Activated T-helper 2 cell treated with anti-CD3 and anti-CD28 coated beads, Interferon-gamma antibody, Interleukin-2, Interleukin-4, amounts not matched to agents 10 μg/mL and 5 μg/mL and 100 μg/mL, durations not matched to agents 14 hours and 24 hours and 36 hours (primary cell): ENCODE measurements around the gene XAGE2. TPM values are rescaled to one million over a fixed set of nuclear protein-coding genes. Genes with fewer than 3 reads are reported as not detected.

ENCODE experiments used
- DNase-seq: peaks from one replicate; pipeline ENCODE4 v3.0.0; 2021; ENCODE audit warnings: low spot score
- H3K27ac Mint-ChIP-seq: one replicate; pipeline ENCODE4 v1.8.0; 2021; ENCODE audit warnings: mixed read lengths
- H3K27me3 Mint-ChIP-seq: one replicate; pipeline ENCODE4 v1.8.0; 2021; ENCODE audit warnings: low read depth, mixed read lengths
- H3K36me3 Mint-ChIP-seq: one replicate; pipeline ENCODE4 v1.8.0; 2021; ENCODE audit warnings: low read depth, mixed read lengths
- H3K4me1 Mint-ChIP-seq: one replicate; pipeline ENCODE4 v1.8.0; 2021; ENCODE audit warnings: low read depth, mixed read lengths
- H3K4me3 Mint-ChIP-seq: one replicate; pipeline ENCODE4 v1.8.0; 2021; ENCODE audit warnings: low read depth, mild to moderate bottlenecking, moderate library complexity, mixed read lengths
- H3K9me3 Mint-ChIP-seq: one replicate; pipeline ENCODE4 v1.8.0; 2021; ENCODE audit warnings: mixed read lengths
- intact Hi-C: fragments of 100-400 bp; cut with micrococcal nuclease; formaldehyde crosslinking; loops from one replicate; pipeline ENCODE4 v1.15.1; 2023
- total RNA-seq: library from RNA; stranded (reverse); gene quantifications from 2 replicates; pipeline ENCODE4 v1.2.3, GENCODE V29; 2022

The XAGE2 gene
- total RNA-seq, 1 donor from 2014 or later: not detected

- Mint-ChIP-seq H3K9me3 (no peaks in the 10 kb centered on the region), H3K4me3 (no peak overlapping the region), H3K27me3 (peaks cover 4% of the 10 kb centered on the region), H3K27ac (no peak overlapping the region), H3K4me1 (no peaks in the 10 kb centered on the region), H3K36me3 (no peaks in the 10 kb centered on the region)
- intact Hi-C loops: no loop called here
- no peak for DNase-seq
Measured at GRCh38 chrX:52363247-52363883, 5.5 kb upstream of the XAGE2 start.

GRCh38 chrX:52378870-52379269, 10.0 kb downstream of the XAGE2 start:
- Mint-ChIP-seq H3K36me3 (no peaks in the 10 kb centered on the region), H3K27ac (no peak overlapping the region), H3K4me3 (no peak overlapping the region), H3K4me1 (no peaks in the 10 kb centered on the region), H3K27me3 (no peaks in the 10 kb centered on the region), H3K9me3 (no peaks in the 10 kb centered on the region)
- no peak for DNase-seq
- intact Hi-C loops: no loop called here

GRCh38 chrX:52380993-52381392, 12.2 kb downstream of the XAGE2 start:
- Mint-ChIP-seq H3K4me3 (no peak overlapping the region), H3K36me3 (no peaks in the 10 kb centered on the region), H3K27me3 (no peaks in the 10 kb centered on the region), H3K4me1 (no peaks in the 10 kb centered on the region), H3K9me3 (no peaks in the 10 kb centered on the region), H3K27ac (no peak overlapping the region)
- DNase-seq: no peak
- intact Hi-C loops: no loop called here

GRCh38 chrX:52410439-52411394, 41.9 kb downstream of the XAGE2 start:
- intact Hi-C loops: no loop called here
- no peak overlapping the region for H3K4me3 Mint-ChIP-seq
- H3K4me1 Mint-ChIP-seq: no peaks in the 10 kb centered on the region
- no peaks in the 10 kb centered on the region for H3K27me3 Mint-ChIP-seq
- no peaks in the 10 kb centered on the region for H3K9me3 Mint-ChIP-seq
- H3K36me3 Mint-ChIP-seq: no peaks in the 10 kb centered on the region
- DNase-seq: no peak
- H3K27ac Mint-ChIP-seq: no peak overlapping the region

DNA sequence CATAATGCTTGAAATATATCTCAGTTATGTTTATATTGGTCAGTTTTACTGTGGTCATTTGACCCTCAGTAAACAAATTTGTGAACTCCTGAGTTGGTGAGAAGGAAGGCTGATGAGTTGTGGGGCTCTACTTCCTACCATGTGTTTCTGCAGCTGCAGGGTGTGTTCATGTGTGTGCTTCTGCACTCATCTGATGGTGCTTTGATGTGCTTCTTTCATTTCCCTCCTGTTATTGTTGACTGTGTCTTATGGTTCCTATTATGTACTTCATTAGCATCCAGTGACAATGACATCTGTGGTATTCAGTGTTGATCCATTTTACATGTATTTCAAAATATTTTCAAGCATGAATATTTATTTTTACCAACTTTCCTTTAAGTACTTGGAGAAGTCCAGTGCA, 46.5 kb downstream of the XAGE2 start:
- no peaks in the 10 kb centered on the region for H3K4me1 Mint-ChIP-seq
- intact Hi-C loops: no loop called here

GRCh38 chrX:52416816-52417215, 48.0 kb downstream of the XAGE2 start:
- no peak overlapping the region for H3K4me3 Mint-ChIP-seq
- intact Hi-C loops: no loop called here
- no peaks in the 10 kb centered on the region for H3K4me1 Mint-ChIP-seq
- no peaks in the 10 kb centered on the region for H3K9me3 Mint-ChIP-seq
- H3K27me3 Mint-ChIP-seq: no peaks in the 10 kb centered on the region
- no peak for DNase-seq
- no peaks in the 10 kb centered on the region for H3K36me3 Mint-ChIP-seq
- H3K27ac Mint-ChIP-seq: no peak overlapping the region

More for the DNA sequence above, 46.5 kb downstream of the XAGE2 start:
- no peak for DNase-seq
- H3K36me3 Mint-ChIP-seq: no peaks in the 10 kb centered on the region
- H3K27ac Mint-ChIP-seq: no peak overlapping the region
- H3K27me3 Mint-ChIP-seq: no peaks in the 10 kb centered on the region
- H3K9me3 Mint-ChIP-seq: no peaks in the 10 kb centered on the region
- no peak overlapping the region for H3K4me3 Mint-ChIP-seq

DNA sequence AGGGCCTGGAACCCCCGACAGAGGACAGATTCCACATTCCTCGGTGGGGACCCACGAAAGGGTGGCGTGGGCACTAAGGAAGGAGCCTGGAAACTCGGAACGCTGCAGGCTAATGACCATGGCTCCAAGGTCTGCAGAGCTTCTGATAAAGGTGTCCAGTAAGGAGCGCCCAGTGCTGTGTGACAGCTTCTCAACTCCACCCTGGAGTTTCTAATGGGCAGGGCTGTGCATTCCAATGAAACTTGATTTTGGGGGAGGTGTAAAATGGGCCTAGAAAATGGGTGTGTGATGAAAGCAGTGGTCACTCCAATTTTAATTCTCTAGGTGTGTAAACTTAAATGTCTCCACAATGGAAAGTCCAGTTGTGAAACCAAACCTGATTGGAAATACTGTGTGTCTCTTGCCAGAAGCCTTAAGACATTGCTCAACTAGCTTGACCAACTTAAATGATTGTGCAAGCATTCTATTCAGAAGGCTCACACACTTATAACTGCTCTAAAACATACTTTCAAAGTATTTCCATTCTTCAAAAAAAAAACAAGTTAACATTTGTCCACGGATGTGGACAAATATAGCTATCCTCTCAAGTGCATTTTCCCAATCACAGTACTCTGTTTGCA, 52.1 kb downstream of the XAGE2 start:
- Mint-ChIP-seq H3K36me3 (no peaks in the 10 kb centered on the region), H3K9me3 (no peaks in the 10 kb centered on the region), H3K4me1 (no peaks in the 10 kb centered on the region), H3K4me3 (no peak overlapping the region), H3K27me3 (no peaks in the 10 kb centered on the region), H3K27ac (no peak overlapping the region)
- DNase-seq: no peak
- intact Hi-C loops: no loop called here

DNA sequence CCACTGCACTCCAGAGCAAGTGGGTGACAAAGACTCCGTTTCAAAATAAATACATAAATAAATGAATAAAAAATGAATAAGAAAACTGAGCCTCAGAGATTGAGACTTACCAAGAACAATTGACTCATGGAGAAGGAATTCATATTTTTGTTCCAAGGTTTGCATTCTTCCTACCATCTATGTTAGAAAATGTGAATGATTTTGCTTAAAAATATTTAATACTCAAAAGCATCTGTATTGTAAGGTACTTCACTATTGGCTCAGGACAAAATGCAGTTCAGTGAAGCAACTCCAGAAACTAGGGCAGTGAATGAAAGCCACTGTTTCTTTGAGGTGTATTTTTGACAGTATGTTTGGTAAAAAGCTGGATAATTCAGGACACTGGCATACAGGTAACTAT, 54.1 kb downstream of the XAGE2 start:
- H3K27ac Mint-ChIP-seq: no peak overlapping the region
- intact Hi-C loops: no loop called here
- H3K9me3 Mint-ChIP-seq: no peaks in the 10 kb centered on the region
- no peaks in the 10 kb centered on the region for H3K4me1 Mint-ChIP-seq
- no peak overlapping the region for H3K4me3 Mint-ChIP-seq
- DNase-seq: no peak
- no peaks in the 10 kb centered on the region for H3K36me3 Mint-ChIP-seq
- no peaks in the 10 kb centered on the region for H3K27me3 Mint-ChIP-seq

DNA sequence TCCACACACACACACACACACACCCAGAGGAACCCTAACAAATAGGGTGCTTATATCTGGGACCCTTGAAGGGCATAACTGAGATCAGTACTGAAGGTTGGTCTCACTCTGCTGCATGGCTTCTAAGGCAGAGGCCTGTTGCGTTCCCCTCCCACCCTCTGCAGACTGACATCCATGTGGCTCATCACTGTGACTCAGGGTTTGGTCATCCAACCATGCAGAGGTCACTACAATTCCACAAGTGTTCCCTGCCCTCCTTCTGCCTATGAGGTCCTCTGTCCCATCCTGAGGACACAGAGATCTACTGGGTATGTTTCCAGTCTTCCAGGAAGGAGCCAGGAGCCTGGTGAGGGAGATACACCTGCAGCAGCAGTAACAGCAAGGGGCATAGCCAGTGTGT, 55.8 kb downstream of the XAGE2 start:
- H3K27me3 Mint-ChIP-seq: no peaks in the 10 kb centered on the region
- DNase-seq: no peak
- intact Hi-C loops: no loop called here
- no peak overlapping the region for H3K4me3 Mint-ChIP-seq
- no peaks in the 10 kb centered on the region for H3K9me3 Mint-ChIP-seq
- H3K36me3 Mint-ChIP-seq: no peaks in the 10 kb centered on the region
- H3K27ac Mint-ChIP-seq: no peak overlapping the region
- H3K4me1 Mint-ChIP-seq: no peaks in the 10 kb centered on the region

Other genes with a start within 250 kb of the XAGE2 start
- not detected in 2 replicates for gene MAGED4, start 184.1 kb upstream of the XAGE2 start, total RNA-seq
- gene XAGE1A, start 126.8 kb downstream of the XAGE2 start, total RNA-seq: not detected in 2 replicates
- gene XAGE1B, start 148.0 kb downstream of the XAGE2 start, total RNA-seq: not detected in 2 replicates